ENCODE results near the gene SMIM22.

Gene SMIM22

DNA sequence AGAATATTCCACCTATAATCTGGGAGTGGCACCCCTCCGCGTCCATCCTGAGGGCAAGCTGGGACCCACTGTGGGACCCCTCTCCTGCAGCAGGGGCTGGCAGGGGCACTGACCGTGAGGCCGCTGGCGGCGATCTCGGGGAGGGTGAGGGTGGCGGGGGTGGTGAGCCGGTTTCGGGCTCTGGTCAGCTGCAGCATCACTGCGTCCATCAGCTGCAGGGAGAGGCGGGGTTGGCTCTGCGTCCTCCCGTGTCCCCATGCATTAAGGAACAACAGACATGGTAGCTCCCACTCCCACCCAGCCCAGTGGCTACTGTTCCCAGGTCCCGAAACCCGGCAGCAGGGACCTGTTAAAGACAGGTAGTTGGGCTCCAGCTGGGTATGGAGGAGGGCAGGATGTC, 3.3 kb downstream of the SMIM22 start:
- Histone ChIP-seq H3K36me3 (ENCODE audit: control insufficient read depth, insufficient read depth, low read length) (no peaks in the 10 kb centered on the region), H3K4me2 (ENCODE audit: low read length) (no peak overlapping the region), H3K4me1 (peaks cover 10% of the 10 kb centered on the region), H3K4me3 (ENCODE audit: low read depth, low read length) (no peak overlapping the region), H3K9ac (no peak overlapping the region), H2AFZ (no peak overlapping the region), H3K27me3 (ENCODE audit: control insufficient read depth, insufficient read depth, low read length) (no peaks in the 10 kb centered on the region), H3K9me3 (ENCODE audit: control insufficient read depth, low read length) (no peaks in the 10 kb centered on the region), H3K79me2 (no peaks in the 10 kb centered on the region), H3K27ac (no peak overlapping the region)
- TF ChIP-seq, protein P1, sequence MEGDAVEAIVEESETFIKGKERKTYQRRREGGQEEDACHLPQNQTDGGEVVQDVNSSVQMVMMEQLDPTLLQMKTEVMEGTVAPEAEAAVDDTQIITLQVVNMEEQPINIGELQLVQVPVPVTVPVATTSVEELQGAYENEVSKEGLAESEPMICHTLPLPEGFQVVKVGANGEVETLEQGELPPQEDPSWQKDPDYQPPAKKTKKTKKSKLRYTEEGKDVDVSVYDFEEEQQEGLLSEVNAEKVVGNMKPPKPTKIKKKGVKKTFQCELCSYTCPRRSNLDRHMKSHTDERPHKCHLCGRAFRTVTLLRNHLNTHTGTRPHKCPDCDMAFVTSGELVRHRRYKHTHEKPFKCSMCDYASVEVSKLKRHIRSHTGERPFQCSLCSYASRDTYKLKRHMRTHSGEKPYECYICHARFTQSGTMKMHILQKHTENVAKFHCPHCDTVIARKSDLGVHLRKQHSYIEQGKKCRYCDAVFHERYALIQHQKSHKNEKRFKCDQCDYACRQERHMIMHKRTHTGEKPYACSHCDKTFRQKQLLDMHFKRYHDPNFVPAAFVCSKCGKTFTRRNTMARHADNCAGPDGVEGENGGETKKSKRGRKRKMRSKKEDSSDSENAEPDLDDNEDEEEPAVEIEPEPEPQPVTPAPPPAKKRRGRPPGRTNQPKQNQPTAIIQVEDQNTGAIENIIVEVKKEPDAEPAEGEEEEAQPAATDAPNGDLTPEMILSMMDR (IDR thresholded peaks at IDR 0.05), result no peak

DNA sequence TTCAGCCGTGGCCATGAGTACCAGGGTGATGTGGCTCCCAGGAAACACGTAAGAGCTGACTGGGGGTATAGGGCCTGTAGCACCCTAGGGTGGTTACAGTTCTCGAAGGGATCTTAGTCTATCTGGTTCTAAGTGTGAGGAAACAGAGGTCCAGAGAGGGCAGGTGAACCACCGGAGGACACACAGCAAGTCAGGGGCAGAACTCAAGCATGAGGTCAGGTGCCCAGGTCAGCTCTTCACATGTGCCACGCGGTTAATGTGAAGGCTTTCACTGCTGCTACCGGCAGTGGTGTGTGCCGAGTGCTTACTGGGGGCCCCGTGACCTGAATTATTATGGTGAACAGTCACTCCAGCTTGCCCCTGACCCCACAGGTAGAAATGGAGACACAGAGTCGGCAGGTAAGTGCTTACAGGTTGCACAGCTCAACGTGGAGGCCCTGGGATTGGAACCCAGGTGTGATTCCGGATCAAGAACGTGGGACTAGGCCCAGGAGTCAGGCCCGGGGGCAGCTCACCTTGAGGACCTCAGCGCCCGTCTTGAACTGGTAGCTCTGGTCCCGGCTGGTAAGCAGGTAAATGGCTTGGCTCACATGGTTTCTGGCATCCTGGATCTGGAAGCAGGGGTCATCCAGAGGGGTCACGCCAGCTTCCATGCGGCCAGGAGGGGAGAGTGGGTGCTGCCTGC, 4.1 kb downstream of the SMIM22 start:
- H2AFZ ChIP-seq, result no peak overlapping the region
- no peaks in the 10 kb centered on the region for H3K79me2 ChIP-seq
- no peak overlapping the region for H3K4me2 ChIP-seq (ENCODE audit: low read length)
- H3K27ac ChIP-seq, result no peak overlapping the region
- H3K4me3 ChIP-seq (ENCODE audit: low read depth, low read length), result no peak overlapping the region
- TF ChIP-seq, protein P1 (IDR thresholded peaks at IDR 0.05), result no peak
- no peaks in the 10 kb centered on the region for H3K27me3 ChIP-seq (ENCODE audit: control insufficient read depth, insufficient read depth, low read length)
- no peaks in the 10 kb centered on the region for H3K36me3 ChIP-seq (ENCODE audit: control insufficient read depth, insufficient read depth, low read length)
- no peaks in the 10 kb centered on the region for H3K9me3 ChIP-seq (ENCODE audit: control insufficient read depth, low read length)
- H3K4me1 ChIP-seq, result peaks cover 10% of the 10 kb centered on the region
- H3K9ac ChIP-seq, result no peak overlapping the region

DNA sequence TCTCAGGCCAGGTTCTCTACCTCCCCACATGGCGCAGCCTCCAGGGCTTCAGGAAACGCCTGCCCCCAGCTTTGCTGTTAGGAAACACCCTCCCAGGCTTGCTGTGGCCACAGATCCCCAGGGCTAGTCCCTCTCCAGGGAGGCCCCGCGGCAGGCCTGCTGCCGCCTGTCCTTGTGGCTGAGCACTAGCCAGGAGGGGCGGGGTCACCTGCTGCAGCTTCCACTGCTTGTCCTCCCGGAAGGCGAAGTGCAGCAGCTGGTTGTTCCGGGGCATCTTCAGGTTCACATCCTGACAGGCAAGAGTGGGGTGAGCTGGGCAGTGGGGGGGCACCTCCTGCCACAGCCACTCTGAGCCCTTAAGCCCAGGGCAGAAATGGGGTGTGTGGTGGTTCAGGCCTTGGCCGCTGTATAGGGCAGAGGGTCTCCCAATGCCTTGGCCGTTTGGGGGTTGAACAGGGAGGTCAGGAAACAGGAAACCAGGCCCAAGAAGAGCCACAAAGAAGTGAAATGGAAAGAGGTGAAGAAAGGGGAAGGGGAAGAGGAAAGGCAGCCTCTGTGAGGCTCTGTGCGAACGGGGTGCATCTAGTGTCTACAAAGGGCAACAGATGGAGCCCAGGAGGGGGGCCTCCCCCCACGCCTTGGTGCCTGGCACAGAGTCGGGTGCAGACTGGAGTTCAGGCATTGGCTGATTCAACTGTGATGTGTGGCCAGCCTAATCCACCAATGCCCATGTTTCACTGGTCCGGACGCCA, 5.3 kb downstream of the SMIM22 start:
- TF ChIP-seq, protein P1 (IDR thresholded peaks at IDR 0.05), result no peak
- no peak overlapping the region for H2AFZ ChIP-seq
- no peak overlapping the region for H3K4me3 ChIP-seq (ENCODE audit: low read depth, low read length)
- no peaks in the 10 kb centered on the region for H3K27me3 ChIP-seq (ENCODE audit: control insufficient read depth, insufficient read depth, low read length)
- no peak overlapping the region for H3K27ac ChIP-seq
- H3K4me2 ChIP-seq (ENCODE audit: low read length), result no peak overlapping the region
- peaks cover 10% of the 10 kb centered on the region for H3K4me1 ChIP-seq
- H3K36me3 ChIP-seq (ENCODE audit: control insufficient read depth, insufficient read depth, low read length), result no peaks in the 10 kb centered on the region
- H3K79me2 ChIP-seq, result no peaks in the 10 kb centered on the region
- no peak overlapping the region for H3K9ac ChIP-seq
- H3K9me3 ChIP-seq (ENCODE audit: control insufficient read depth, low read length), result no peaks in the 10 kb centered on the region

DNA sequence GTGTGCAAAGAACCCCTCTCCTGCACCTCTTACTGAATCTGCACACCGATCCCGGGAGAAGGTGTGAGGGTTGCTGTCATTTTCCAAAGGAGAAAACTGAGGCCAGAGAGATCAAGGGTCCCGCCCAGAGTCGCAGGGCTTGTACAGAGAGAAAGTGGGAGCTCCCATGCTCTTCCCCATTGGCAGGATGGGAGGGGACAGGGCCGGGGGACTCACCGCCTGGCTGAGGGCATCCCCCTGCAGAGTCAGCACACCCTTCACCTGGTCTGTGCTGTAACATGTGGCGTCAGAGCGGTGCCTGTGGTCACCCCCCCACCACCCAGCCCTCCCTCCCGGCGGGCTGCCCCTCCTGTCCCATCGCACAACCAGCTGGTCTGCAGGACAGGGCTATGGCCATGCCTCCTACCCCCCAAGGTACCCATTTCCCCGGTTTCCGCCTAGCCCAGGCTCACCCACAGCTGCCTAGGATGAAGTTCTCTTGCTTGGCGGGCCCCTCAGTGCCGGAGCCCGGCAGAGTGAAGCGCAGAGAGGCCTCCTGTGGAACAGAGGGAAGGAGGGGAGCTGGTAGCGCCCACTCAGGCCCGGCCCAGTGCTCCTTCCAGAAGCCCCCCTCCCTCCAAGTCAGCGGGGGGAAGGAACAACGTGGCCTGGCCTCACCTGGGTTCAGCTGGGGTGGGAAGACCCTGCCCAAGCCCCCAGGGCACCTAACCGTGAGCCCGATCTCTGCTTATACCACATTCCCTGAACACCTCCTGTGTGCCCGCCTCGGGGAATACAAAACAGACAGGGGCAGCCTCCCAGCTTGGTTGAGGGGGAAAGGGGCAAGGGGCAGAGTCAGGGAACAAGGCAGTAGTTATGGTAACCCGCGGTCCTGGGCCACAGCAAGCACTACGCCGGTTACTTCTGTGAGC, 6.1 kb downstream of the SMIM22 start:
- no peaks in the 10 kb centered on the region for H3K36me3 ChIP-seq (ENCODE audit: control insufficient read depth, insufficient read depth, low read length)
- peak overlapping the region; percentile 92 for H3K4me3 ChIP-seq (ENCODE audit: low read depth, low read length)
- peak overlapping the region; percentile 96 for H3K4me2 ChIP-seq (ENCODE audit: low read length)
- H3K9ac ChIP-seq, result no peak overlapping the region
- peaks cover 10% of the 10 kb centered on the region for H3K4me1 ChIP-seq
- no peaks in the 10 kb centered on the region for H3K79me2 ChIP-seq
- peak overlapping the region; percentile 79 for H3K27ac ChIP-seq
- H2AFZ ChIP-seq, result peak overlapping the region; percentile 91
- TF ChIP-seq, protein P1 (IDR thresholded peaks at IDR 0.05), result no peak
- no peaks in the 10 kb centered on the region for H3K27me3 ChIP-seq (ENCODE audit: control insufficient read depth, insufficient read depth, low read length)
- H3K9me3 ChIP-seq (ENCODE audit: control insufficient read depth, low read length), result no peaks in the 10 kb centered on the region
